Osteocyte (in vitro differentiated cells): ENCODE measurements around the gene UFD1. TPM values are rescaled to one million over a fixed set of nuclear protein-coding genes. Genes with fewer than 3 reads are reported as not detected.

ENCODE experiments used
- DNase-seq: peaks from one replicate; pipeline ENCODE4 v3.0.0; 2021; ENCODE audit warnings: mixed read lengths; ENCODE audit not compliant: unreplicated experiment; ENCODE audit errors: extremely low spot score
- H3K27ac Mint-ChIP-seq: one replicate; pipeline ENCODE4 v1.8.0; 2021; ENCODE audit warnings: mild to moderate bottlenecking, mixed read lengths; ENCODE audit not compliant: unreplicated experiment
- H3K27me3 Mint-ChIP-seq: one replicate; pipeline ENCODE4 v1.8.0; 2021; ENCODE audit warnings: mixed read lengths; ENCODE audit not compliant: unreplicated experiment
- H3K36me3 Mint-ChIP-seq: one replicate; pipeline ENCODE4 v1.8.0; 2021; ENCODE audit warnings: mixed read lengths; ENCODE audit not compliant: unreplicated experiment
- H3K4me1 Mint-ChIP-seq: one replicate; pipeline ENCODE4 v1.8.0; 2021; ENCODE audit warnings: mixed read lengths; ENCODE audit not compliant: unreplicated experiment
- H3K4me3 Mint-ChIP-seq: one replicate; pipeline ENCODE4 v1.8.0; 2021; ENCODE audit warnings: mild to moderate bottlenecking, moderate library complexity, mixed read lengths; ENCODE audit not compliant: unreplicated experiment
- H3K9me3 Mint-ChIP-seq: one replicate; pipeline ENCODE4 v1.8.0; 2021; ENCODE audit warnings: mixed read lengths; ENCODE audit not compliant: unreplicated experiment
- CTCF ChIP-seq: fragments of 200-600 bp; sonication (generic); IDR thresholded peaks from 2 replicates; pipeline ENCODE4 v1.5.0; 2021; ENCODE audit warnings: antibody characterized with exemption, mild to moderate bottlenecking, moderate library complexity
- total RNA-seq: library from RNA; stranded (reverse); gene quantifications from 2 replicates; pipeline ENCODE4 v1.2.1, GENCODE V29; 2021

Gene UFD1
- total RNA-seq, 1 donor from 2014 or later, result 72.5 TPM

- Mint-ChIP-seq H3K9me3 (no peaks in the 10 kb centered on the region), H3K36me3 (peaks cover 2% of the 10 kb centered on the region), H3K27me3 (no peaks in the 10 kb centered on the region), H3K4me1 (peaks cover 29% of the 10 kb centered on the region), H3K4me3 (peak overlapping the region; percentile 91), H3K27ac (no peak overlapping the region)
- TF ChIP-seq CTCF, result no peak
- no peak for DNase-seq
Measured at GRCh38 chr22:19480173-19480568, 1.2 kb upstream of the UFD1 start.

- Mint-ChIP-seq H3K27me3 (no peaks in the 10 kb centered on the region), H3K4me1 (peaks cover 29% of the 10 kb centered on the region), H3K36me3 (peaks cover 3% of the 10 kb centered on the region), H3K9me3 (no peaks in the 10 kb centered on the region), H3K27ac (peak within 1 kb of the TSS; percentile 99), H3K4me3 (peak within 1 kb of the TSS; percentile 91)
- DNase-seq, result peak; percentile 98
- TF ChIP-seq CTCF, result no peak
Measured at GRCh38 chr22:19479355-19480172, 571 bp upstream of the UFD1 start, which contains the start of gene CDC45. Gene CDC45 (plus strand): TSS chr22:19479920. CDS start chr22:19479969, 49 bp downstream.

- H3K36me3 Mint-ChIP-seq, result peaks cover 11% of the 10 kb centered on the region
- peak overlapping the region; percentile 91 for H3K4me3 Mint-ChIP-seq
- H3K27ac Mint-ChIP-seq, result peak overlapping the region; percentile 99
- no peaks in the 10 kb centered on the region for H3K27me3 Mint-ChIP-seq
- no peak for DNase-seq
- no peak for TF ChIP-seq CTCF
- H3K9me3 Mint-ChIP-seq, result no peaks in the 10 kb centered on the region
- H3K4me1 Mint-ChIP-seq, result peaks cover 29% of the 10 kb centered on the region
Measured at GRCh38 chr22:19478045-19478900, 720 bp downstream of the UFD1 start.

- H3K4me1 Mint-ChIP-seq, result peaks cover 29% of the 10 kb centered on the region
- peak overlapping the region; percentile 91 for H3K4me3 Mint-ChIP-seq
- H3K36me3 Mint-ChIP-seq, result peaks cover 13% of the 10 kb centered on the region
- DNase-seq, result no peak
- H3K27ac Mint-ChIP-seq, result peak overlapping the region; percentile 99
- no peaks in the 10 kb centered on the region for H3K9me3 Mint-ChIP-seq
- H3K27me3 Mint-ChIP-seq, result no peaks in the 10 kb centered on the region
- TF ChIP-seq CTCF, result peak; percentile 41
Measured at GRCh38 chr22:19477321-19478044, 1.5 kb downstream of the UFD1 start.
